Esophagus squamous epithelium (tissue), 4 donors: ENCODE measurements around the gene FAM114A1.

Experiments used
- POLR2A ChIP-seq, 4 donors: fragments of 450-650 bp; IDR thresholded peaks; one replicate each; pipeline ENCODE4 v1.6.1; 2017; ENCODE audit warnings: antibody characterized with exemption in 4 of 4, mild to moderate bottlenecking in 4 of 4, moderate library complexity in 3 of 4
- TF ChIP-seq, protein P1 (sequence below), 6 experiments: fragments of 450-650 bp in 4 of 6; fragments of 200-600 bp in 2 of 6; sonication (generic) in 2 of 6; IDR thresholded peaks; one replicate each; pipeline ENCODE4 v1.5.1; 2016 to 2019; ENCODE audit warnings: antibody characterized with exemption in 6 of 6, mild to moderate bottlenecking in 4 of 6, moderate library complexity in 4 of 6

DNA sequence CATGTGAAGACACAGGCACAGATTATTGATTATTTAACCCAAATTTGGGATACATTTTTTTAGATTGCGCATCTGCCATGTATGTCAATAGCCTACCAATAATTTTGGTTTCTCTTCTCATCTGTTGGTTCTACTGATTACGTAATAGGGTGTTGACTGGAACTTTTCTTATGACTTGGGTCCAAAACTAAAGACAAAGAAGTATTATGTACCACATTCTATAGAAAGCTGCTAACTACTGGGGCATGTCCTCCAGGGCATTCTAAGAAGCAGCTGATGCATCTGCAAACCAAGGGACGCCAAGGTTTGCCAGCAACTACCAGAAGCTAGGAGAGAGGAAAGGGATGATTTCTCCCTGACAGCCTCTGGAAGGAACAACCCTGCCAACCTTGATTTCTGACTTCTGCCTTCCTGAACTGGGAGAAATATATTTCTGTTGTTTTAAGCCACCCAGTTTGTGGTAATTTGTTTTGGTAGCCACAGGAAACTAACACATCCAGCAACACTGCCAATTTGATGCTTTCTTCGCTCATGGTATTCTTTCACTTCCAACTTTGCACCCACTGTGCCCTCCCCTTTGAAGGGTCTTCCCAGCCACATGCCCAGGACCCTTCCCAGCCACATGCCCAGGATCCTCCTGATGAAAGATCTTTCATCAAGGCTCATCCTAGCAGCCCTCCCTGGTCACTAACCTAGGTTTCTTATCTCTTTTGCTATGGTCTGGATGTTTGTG is 47.1 kb upstream of the FAM114A1 start:
- TF ChIP-seq POLR2A (IDR thresholded peaks at IDR 0.05): no peak
- TF ChIP-seq, protein P1, sequence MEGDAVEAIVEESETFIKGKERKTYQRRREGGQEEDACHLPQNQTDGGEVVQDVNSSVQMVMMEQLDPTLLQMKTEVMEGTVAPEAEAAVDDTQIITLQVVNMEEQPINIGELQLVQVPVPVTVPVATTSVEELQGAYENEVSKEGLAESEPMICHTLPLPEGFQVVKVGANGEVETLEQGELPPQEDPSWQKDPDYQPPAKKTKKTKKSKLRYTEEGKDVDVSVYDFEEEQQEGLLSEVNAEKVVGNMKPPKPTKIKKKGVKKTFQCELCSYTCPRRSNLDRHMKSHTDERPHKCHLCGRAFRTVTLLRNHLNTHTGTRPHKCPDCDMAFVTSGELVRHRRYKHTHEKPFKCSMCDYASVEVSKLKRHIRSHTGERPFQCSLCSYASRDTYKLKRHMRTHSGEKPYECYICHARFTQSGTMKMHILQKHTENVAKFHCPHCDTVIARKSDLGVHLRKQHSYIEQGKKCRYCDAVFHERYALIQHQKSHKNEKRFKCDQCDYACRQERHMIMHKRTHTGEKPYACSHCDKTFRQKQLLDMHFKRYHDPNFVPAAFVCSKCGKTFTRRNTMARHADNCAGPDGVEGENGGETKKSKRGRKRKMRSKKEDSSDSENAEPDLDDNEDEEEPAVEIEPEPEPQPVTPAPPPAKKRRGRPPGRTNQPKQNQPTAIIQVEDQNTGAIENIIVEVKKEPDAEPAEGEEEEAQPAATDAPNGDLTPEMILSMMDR (IDR thresholded peaks at IDR 0.05): no peak
